ENCODE results near the gene GATA3.

The GATA3 gene

DNA sequence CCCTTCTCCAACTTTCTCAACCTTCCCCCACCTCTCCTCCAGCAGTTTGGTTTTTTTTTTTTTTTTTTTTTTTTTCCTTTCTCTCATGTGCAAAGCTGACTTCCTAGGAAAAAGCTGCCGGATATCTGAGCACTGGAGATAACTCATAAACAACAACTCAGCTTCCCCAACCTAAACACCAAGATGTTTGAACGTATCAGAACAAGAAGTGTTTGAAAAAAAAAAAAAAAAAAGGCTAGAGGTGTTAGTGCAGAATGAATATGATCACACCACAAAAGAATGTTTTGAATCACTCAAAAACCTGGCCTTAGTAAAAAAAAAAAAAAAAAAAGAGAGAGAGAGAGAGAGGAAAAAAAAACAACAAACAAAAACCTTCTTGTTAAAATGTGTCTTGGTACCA, 11.2 kb downstream of the GATA3 start:
- DNase-seq: no peak

DNA sequence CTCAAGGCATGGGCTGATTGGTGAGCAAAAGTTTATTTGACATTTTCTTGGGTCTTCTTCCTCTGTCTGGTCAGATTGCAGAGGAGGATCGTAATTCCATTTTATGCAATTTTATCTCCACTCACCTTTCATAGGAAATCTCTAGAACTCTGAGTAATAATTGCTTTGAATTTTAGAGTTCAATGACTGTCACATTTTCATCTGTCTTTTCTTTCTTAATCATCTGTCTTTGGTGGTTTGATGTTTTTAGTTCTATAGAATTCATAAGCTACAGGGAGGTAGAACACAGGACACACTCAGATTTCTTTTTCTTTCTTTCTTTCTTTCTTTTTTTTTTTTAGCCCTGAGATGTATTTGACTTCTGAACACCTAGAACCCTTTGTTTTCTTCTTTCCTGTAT, 11.6 kb downstream of the GATA3 start:
- DNase-seq: no peak

DNA sequence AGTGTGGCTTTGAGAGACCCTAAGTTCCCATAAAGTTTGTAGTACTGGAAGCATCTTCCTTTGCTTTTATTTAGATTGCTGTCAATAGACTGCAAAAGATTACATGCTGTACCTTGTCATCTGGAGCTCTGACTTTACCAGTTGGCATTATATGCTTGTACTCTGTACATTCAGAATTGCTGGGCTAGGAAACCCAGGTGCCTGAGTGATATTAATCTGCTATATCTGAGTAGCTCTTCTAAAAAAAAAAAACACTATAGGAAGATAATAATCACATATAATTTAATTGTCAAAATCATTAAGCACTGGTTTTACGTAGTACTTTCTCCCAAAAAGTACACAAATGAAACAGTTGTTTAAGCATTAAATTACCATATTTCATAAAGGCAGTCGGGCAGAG, 12.3 kb downstream of the GATA3 start:
- DNase-seq: no peak

DNA sequence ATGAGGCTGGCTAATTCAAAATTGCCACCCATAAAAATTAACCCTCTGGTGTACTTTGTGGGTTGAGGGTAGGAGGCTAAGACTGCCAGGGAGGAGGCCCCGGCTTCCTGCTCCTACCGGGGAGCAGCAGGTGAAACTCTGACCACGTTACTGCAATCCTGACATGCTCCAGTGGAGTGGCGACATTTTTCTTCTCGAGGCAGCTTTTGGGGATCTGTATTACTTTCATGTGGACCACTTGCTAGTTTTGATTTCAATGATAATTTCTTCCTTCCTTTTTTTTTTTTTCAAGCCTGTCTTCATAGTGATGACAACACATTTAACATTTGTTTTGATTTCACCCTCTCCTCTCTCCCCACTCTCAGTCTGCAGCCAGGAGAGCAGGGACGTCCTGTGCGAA, 14.6 kb downstream of the GATA3 start:
- DNase-seq: no peak

DNA sequence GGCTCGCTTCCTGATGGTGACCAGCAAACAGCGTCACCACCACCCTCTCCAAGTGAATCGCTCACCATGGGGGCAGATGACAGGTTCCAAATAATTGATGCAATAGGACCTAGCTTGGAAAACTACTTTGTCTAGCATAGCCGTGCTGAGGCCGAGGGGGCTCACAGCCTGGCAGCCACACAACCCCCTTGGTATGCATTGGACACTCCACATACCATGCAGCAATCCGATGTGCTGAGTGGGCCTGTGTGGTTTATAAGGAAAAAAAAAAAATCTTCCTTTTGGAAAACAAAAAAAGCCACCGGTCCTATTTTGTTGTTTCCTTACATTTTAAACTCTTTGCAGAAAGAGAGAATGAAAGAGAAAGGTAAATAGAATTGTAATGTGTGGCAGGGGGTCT, 15.1 kb downstream of the GATA3 start:
- no peak for DNase-seq

DNA sequence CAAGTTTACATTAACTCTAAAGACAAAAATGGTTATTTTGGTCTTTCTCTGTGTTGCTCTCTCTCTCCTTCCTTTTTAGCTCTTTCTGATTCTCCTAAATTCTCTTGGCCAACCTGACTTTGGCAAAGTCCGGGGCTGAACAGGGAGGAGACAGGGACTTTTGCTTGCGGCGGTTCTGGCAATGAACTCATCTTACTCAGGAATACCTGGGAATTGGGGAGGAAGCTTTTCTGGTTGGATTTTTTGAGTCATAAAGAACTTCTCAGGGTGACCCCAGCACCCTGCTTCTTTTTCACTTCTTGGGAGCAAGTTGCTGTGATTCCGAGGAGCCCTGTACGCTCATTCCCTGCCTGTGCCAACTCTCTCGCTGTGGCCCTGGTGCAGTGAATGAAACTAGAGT, 16.0 kb downstream of the GATA3 start:
- DNase-seq: no peak

DNA sequence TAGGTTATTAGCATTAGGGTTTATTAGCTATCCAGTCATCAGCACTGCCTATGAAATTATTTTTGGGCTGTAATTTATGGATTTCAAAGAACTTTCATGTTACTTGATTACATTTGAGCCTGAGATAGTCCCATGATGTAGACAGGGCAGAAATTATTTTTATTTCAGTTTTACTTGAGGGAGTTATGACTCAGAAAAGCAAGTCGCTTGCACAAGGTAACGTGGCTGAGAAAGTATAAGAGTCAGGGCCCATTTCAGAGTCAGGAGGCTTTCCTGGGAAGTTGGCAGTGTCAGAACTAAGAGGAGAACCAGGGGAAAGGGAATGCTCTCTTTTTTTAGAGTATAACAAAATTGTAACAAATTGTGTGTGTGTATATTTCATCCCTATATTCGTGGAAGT, 16.5 kb downstream of the GATA3 start:
- no peak for DNase-seq

DNA sequence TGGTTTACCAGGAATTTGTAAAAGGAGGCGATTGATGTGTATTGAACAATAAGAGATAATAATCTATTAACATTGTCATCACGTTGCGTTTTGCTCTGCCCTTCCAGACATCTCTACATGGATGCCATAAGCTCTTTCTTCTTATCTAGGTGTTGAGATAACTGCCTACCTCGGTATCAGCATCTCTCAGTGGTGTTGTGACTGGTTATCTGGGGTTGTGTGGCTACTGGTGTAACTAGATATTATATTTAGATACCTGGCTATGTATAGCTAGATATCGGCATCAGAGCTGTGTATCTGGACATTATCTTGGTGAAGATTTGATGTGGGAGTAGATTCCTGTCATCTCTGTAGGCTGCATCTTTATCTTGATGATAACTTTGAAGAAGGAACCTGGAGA, 17.2 kb downstream of the GATA3 start:
- no peak for DNase-seq

DNA sequence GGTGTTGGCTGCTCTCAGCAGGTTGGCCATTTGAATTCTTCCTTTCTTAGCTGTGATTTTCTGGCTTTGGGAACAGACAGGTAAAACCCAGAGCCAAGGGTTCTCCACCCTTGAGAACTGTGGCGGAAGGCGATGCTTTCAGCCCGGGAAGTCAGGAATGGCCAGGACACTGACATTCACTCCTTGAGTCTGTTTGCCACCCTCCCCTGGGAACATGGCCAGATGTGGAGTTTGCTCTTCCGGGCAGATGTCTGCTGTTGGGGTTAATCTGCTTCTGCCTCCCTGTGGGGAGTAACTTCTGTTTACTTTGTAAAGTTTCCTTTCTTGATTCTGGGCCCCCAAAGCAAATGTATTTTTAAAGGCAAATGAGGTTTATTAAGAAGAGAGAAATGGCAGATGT, 17.7 kb downstream of the GATA3 start:
- DNase-seq: no peak

DNA sequence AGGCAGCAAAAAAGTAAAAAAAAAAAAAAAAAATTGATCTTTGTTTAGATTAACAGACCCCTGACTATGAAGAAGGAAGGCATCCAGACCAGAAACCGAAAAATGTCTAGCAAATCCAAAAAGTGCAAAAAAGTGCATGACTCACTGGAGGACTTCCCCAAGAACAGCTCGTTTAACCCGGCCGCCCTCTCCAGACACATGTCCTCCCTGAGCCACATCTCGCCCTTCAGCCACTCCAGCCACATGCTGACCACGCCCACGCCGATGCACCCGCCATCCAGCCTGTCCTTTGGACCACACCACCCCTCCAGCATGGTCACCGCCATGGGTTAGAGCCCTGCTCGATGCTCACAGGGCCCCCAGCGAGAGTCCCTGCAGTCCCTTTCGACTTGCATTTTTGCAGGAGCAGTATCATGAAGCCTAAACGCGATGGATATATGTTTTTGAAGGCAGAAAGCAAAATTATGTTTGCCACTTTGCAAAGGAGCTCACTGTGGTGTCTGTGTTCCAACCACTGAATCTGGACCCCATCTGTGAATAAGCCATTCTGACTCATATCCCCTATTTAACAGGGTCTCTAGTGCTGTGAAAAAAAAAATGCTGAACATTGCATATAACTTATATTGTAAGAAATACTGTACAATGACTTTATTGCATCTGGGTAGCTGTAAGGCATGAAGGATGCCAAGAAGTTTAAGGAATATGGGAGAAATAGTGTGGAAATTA, 19.4 kb downstream of the GATA3 start:
- DNase-seq: no peak

DNA sequence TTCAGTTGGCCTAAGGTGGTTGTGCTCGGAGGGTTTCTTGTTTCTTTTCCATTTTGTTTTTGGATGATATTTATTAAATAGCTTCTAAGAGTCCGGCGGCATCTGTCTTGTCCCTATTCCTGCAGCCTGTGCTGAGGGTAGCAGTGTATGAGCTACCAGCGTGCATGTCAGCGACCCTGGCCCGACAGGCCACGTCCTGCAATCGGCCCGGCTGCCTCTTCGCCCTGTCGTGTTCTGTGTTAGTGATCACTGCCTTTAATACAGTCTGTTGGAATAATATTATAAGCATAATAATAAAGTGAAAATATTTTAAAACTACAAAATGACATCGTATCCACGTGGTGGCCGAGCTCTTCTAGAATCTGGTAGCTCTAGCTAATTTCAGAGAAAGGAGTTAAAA, 20.4 kb downstream of the GATA3 start:
- no peak for DNase-seq

DNA sequence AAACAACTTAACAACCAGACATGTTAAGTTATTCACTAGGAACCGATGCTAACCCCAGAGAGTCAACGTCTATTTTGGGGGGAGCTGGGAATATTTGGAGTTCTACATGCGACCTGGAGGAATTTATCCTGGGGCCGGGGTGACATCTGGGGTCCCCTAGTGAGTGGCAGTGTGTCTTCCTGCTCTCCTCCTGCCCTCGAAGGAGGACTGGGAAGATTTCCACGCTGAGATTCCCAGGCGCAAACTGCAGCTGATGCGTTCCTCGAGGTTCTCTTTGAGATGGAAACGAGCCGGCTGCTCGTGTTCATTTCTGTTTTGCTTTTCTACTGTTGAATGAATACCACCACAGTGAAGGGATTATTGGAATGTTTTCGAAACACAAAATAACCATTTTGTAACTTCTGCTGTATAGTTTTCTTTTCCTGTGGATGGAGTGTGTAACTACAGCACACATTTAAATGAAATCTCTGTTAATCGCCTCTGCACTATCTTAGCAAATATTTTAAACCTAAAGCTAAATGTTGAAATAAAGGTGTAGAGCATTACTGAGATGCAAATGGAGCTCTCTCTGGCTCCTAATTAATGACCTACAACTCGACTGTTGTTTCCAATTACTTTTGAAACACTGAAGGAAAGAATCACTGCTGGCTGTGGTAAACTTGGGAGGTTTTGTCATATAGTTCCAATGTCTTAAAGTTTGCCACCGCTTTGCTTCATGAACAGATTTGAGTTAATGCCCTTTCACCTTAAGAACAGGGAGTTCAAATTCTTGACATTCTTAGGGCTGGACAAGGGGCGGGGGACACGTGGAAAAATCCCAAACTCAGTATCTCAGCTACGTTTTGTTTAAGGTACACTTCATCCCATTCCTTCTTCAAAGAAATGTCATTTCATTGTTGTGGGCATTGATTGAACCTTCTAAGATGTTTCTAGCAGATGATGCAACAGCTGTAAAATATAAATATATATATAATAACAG, 21.1 kb downstream of the GATA3 start:
- no peak for DNase-seq

DNA sequence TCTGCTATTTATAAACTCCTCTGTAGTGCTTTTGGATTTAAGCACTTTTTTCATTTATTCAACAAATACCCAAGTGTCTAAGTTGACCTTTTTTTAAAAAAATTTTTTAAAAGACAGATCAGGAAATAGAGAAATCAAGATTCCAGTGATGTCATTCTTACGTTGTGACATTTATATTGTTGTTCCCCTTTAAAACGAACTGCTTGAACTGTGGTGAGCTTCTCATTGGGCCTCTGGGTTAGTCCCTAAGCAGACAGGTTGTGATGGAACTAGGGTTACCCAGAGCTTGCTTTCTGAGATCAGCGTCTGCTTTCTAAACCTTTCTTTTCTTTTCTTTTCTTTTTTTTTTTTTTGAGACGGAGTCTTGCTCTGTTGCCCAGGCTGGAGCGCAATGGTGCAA, 22.4 kb downstream of the GATA3 start:
- no peak for DNase-seq

DNA sequence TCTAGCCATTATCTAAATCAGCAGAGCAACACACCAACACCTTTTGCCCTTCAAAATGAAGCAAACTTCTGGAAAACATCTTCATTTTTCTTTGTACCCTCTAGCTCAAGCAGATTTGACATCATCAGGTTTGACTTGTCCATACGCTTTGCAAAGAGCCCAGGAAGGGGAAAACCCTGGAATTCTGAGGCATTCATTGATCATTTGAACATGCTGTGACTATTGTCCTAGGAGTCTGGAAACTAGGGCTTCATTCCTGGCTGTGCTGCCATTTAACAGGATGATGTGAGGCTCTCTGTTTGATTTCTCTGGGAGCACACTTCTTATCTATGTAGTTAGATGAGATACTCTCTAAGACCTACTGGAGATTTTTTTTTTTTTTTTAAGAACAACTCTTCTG, 23.5 kb downstream of the GATA3 start:
- DNase-seq: no peak

DNA sequence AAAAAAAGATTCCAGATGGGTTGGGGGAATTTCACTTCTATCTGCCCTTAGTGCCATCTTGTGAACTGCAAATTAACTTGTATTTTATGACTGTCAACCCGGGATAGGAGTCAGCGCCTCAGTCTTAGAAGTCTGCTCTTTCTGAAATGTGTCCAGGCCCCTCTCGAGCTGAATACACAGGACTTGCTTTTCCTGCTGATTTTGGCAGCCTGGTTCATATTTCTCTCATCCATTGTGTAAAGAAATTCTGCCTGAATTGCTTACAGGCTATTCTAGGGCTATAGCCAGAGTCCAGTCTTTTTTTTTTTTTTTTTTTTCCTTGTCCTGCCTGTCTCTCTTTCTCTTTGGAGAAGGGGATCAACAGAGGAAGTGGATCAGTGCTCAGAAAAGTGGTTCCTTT, 24.6 kb downstream of the GATA3 start:
- no peak for DNase-seq

DNA sequence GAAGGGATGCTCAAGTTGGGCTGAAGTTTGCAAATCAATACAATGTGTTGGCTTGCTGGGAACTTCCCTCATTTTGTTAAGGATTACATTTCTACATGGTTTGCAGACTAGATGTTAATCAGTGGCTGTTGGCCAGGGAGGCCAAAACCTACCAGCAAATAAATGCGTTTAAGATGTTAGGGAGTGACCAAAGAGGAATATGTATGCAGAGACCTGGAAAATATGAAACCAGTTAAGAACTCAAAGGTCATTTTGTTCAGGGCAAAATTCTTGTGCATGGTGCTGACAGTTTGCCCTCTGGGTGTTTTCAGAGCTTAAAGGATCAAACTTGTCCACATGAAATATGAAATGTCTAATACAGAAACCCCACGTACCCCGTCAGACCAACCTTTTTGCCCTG, 30.3 kb downstream of the GATA3 start:
- no peak for DNase-seq

DNA sequence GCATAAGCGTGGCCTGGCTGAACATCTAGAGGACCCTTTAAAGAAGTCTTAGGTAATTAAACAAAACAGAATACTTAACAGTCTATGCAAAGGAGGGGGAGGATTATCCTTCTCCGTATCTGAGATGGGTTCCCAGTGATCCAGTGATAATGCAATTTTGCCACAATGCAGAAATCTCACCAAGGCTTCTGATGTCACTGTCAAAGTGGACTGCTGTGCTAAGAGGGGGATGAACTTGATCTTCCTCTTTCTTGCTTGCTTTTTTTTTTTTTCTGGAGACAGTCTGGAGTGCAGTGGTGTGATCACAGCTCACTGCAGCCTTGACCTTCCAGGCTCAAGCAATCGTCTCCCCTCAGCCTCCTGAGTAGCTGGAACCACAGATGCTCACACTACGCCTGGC, 30.8 kb downstream of the GATA3 start:
- DNase-seq: no peak

DNA sequence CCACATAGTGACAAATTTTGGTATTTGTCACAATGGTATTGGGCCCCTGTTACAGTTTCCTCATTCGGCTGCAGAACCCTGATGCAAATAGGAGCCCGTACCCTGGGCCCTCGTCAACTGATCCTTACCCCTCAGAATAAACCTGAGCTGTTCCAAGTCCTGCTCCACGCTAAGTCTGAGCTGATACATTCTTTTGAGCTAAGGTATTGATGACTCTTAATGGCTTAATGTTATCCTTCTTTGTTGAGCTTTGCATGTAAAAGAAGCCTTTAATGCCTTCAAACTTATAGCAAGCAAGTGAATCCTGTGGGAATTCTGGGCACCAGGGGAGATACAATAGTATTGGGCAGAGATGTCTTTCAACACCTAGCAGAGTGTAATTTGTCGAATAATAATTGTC, 31.8 kb downstream of the GATA3 start:
- no peak for DNase-seq

DNA sequence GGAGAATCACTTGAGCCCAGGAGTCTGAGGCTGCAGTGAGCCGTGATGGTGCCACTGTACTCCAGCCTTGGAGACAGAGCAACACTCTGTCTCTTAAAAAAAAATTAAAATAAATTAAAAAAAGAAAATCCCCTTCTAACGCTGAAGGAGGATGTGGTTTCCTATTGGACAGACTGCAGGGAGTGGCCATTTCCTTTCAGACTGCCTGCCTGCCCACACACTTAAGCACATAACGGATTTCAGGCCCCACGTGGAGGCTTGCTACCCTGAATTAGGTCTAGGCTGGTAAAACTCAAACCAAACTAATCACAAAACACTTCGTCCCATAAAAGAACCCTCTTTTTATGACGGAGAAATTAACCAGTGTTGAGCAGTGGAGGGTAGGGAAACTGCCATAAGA, 34.0 kb downstream of the GATA3 start:
- peak; percentile 68 for DNase-seq

DNA sequence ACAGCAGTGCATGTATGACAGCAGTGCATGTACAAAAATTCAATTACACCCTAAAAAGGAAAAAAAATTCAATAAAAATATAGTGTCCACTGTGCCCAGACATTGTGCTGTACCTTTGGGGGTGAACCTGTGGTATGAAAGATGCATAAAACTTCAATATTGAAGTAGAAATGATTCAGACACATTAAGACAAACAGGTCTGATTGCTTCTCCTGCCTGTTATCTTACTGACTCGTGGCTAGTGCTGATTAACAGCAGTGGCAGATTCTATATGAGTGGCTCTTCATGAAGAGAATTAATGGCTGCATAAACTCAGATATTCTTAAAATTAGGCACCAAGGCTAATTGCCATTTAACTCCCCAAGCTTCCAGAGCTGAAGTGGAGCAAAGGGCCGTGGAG, 37.9 kb downstream of the GATA3 start:
- no peak for DNase-seq

DNA sequence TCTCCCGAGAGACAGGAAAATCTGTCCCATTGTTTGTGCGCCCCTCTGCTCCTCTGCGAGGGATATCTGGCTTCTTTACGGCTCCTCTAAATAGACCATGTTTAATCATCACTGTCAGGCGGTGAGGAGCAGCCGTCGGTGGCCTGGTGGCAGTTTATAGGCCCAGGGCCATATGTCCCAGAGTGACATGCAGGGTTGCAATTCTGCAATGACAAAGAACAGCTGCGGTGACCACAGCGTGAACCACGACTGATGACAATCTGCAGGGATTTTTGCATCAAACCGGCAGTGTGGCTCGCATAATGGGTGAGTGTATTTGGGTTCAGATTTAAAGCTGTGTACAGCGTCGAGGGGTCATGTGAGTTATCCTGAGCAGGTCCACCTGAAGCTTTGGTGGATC, 41.5 kb downstream of the GATA3 start:
- no peak for DNase-seq

DNA sequence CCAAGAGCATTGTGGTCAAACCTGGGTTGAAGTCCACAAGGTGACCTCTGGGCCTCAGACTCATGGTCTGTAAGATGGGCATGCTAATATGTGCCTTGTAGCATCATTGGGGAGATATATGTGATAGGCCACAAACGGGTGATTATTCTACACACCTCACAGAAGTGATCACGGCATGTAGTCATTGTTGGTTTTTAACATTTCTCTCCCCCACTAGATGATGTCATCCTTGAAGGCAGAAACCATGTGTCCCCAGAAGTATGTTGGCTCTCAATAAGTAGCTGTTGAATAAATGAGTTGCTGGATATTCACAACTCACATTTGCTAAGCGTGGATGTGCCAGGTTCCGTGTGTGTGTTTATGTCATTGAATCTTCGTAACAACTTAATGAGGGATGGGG, 42.4 kb downstream of the GATA3 start:
- no peak for DNase-seq

DNA sequence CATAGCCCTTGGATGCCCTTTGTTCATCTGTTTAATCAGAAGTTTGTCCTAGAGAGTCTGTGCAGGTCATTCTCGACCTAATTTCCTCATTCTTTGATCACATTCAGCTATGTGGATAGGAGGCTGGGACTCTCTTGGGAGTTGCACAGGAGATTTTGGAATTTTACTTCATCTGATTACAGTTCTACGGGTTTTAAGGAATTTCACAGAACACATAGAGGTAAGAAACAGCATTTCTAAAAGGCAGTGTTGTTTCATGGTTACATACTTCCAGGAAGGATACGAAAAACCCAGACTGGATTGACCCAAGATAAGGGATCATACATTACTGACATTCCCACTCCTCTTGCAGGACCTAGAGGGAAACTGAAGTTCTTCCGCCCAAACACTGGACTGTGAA, 45.9 kb downstream of the GATA3 start:
- DNase-seq: no peak

DNA sequence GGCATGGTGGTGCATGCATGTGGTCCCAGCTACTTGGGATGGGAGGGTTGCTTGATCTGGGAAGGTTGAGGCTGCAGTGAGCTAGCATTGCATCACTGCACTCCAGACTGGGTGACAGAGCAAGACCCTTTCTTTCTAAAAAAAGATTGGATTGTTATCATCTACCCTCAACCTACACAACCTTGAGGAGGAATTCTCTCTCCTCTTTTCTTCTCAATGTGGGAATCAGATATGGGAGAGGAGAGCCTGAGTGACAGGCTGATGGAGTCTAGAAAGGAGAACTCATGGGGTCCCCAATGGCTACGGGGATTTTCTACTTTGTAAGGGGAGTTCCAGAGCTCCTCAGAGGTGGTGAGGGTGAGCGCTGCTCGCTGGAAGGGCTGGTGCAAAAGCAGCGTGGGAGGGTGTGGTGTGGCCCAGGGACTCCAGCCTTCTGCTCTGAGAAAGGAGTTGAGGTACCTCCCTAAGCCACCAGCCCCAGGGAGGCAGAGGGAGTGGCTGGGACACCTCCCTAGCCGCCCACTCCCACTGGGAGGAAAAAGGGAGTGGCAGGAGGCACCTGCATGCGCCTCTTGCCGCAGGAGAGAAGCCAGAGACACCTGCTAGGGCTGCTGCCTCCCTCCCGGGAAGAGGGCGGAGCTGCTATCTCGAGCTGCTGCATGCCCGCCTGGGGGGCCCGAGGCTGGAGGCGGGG, 48.4 kb downstream of the GATA3 start:
- DNase-seq: no peak

All from CD4-positive, alpha-beta T cell treated with Interleukin-12 subunit alpha and Interleukin-12 subunit beta, for 1 hour (primary cell).